ENCODE measurements around the gene PVALEF.

DNA sequence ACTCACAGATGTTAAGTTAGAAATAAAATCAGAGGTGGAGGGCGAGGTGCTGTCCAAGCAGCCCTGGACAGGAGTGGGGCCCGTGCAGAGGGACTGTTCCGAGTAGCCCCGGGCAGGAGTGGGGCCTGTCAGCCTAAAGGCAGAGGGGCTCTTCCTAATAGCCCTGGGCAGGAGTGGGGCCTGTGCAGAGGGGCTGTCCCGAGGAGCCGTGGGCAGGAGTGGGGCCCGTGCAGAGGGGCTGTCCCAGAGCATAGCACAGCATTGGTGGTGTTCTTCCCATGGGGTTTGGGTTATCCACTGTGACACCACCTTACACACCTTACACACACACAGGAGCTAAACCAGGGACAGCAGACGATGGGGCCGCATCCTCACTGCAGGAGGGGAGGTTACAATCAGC lies 47.1 kb downstream of the PVALEF start:
- TF ChIP-seq, protein P1, sequence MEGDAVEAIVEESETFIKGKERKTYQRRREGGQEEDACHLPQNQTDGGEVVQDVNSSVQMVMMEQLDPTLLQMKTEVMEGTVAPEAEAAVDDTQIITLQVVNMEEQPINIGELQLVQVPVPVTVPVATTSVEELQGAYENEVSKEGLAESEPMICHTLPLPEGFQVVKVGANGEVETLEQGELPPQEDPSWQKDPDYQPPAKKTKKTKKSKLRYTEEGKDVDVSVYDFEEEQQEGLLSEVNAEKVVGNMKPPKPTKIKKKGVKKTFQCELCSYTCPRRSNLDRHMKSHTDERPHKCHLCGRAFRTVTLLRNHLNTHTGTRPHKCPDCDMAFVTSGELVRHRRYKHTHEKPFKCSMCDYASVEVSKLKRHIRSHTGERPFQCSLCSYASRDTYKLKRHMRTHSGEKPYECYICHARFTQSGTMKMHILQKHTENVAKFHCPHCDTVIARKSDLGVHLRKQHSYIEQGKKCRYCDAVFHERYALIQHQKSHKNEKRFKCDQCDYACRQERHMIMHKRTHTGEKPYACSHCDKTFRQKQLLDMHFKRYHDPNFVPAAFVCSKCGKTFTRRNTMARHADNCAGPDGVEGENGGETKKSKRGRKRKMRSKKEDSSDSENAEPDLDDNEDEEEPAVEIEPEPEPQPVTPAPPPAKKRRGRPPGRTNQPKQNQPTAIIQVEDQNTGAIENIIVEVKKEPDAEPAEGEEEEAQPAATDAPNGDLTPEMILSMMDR (IDR thresholded peaks at IDR 0.05; ENCODE audit: low read length), result no peak
- no peak for TF ChIP-seq EZH2phosphoT487 (IDR thresholded peaks at IDR 0.05; ENCODE audit: low read length)
- no peak for TF ChIP-seq EZH2 (optimal IDR thresholded peaks at IDR 0.05; ENCODE audit: low read depth, low read length)

All from MM.1S (cell line).